CD8-positive, alpha-beta memory T cell (primary cell): Measurements from ENCODE around the gene MATN1. TPM values are rescaled to one million over a fixed set of nuclear protein-coding genes. Genes with fewer than 3 reads are reported as not detected.
"Not testable (repeated sequence)": the region's sequence is repeated elsewhere in the genome, so short reads cannot be mapped to it uniquely, and the experiment has no call there.

Source experiments
- CTCF ChIA-PET: fragments of 350-600 bp; sonication (Branson Sonifier 250); formaldehyde crosslinking; loops from one replicate; lab custom pipeline; 2021; ENCODE audit warnings: antibody characterized with exemption; lab: Charles Lee
- POLR2A ChIA-PET: fragments of 350-600 bp; sonication (Branson Sonifier 250); formaldehyde crosslinking; loops from one replicate; lab custom pipeline; 2021; ENCODE audit warnings: antibody characterized with exemption; lab: Charles Lee
- DNase-seq, 5 donors: peaks; one replicate each; pipeline versions ENCODE4 v3.0.0 to v3.0.0-alpha.2; 2020 to 2022; ENCODE audit warnings: mixed read lengths in 1 of 5
- H3K27ac ChIP-seq: one replicate; pipeline ENCODE4 v1.7.0; 2013; ENCODE audit warnings: low read depth, mild to moderate bottlenecking, low read length, moderate library complexity
- H3K27me3 ChIP-seq: 2 replicates; pipeline ENCODE4 v1.7.0; 2013; ENCODE audit warnings: low read length, mild to moderate bottlenecking; ENCODE audit not compliant: insufficient read depth, poor library complexity, severe bottlenecking
- H3K36me3 ChIP-seq: 2 replicates; pipeline ENCODE4 v1.7.0; 2013; ENCODE audit warnings: mild to moderate bottlenecking, low read length, moderate library complexity; ENCODE audit not compliant: insufficient read depth
- H3K4me1 ChIP-seq: 2 replicates; pipeline ENCODE4 v1.7.0; 2013; ENCODE audit warnings: mild to moderate bottlenecking, low read length, moderate library complexity; ENCODE audit not compliant: insufficient read depth
- H3K4me3 ChIP-seq: 2 replicates; pipeline ENCODE4 v1.7.0; 2013; ENCODE audit warnings: mild to moderate bottlenecking, low read length
- H3K9me3 ChIP-seq: 2 replicates; pipeline ENCODE4 v1.7.0; 2013; ENCODE audit warnings: mild to moderate bottlenecking, low read length
- H3K27ac Mint-ChIP-seq, 8 donors: one replicate each; pipeline ENCODE4 v1.8.0; 2020 to 2021; ENCODE audit warnings: mixed read lengths in 8 of 8, mild to moderate bottlenecking in 6 of 8, inconsistent platforms in 3 of 8, moderate library complexity in 3 of 8
- H3K27me3 Mint-ChIP-seq, 2 donors: one replicate each; pipeline ENCODE4 v1.8.0; 2020 to 2021; ENCODE audit warnings: mixed read lengths in 2 of 2, mild to moderate bottlenecking in 1 of 2, moderate library complexity in 1 of 2
- H3K36me3 Mint-ChIP-seq, 3 donors: one replicate each; pipeline ENCODE4 v1.8.0; 2020 to 2021; ENCODE audit warnings: mixed read lengths in 3 of 3, inconsistent platforms in 1 of 3, mild to moderate bottlenecking in 1 of 3
- H3K4me1 Mint-ChIP-seq, 3 donors: one replicate each; pipeline ENCODE4 v1.8.0; 2020 to 2021; ENCODE audit warnings: mixed read lengths in 3 of 3, inconsistent platforms in 1 of 3, mild to moderate bottlenecking in 1 of 3
- H3K4me3 Mint-ChIP-seq, 7 donors: one replicate each; pipeline ENCODE4 v1.8.0; 2020 to 2021; ENCODE audit warnings: mixed read lengths in 7 of 7, mild to moderate bottlenecking in 6 of 7, moderate library complexity in 4 of 7, inconsistent platforms in 2 of 7
- H3K9me3 Mint-ChIP-seq, 5 donors: one replicate each; pipeline ENCODE4 v1.8.0; 2020 to 2022; ENCODE audit warnings: mixed read lengths in 5 of 5, mild to moderate bottlenecking in 3 of 5, moderate library complexity in 2 of 5, inconsistent platforms in 1 of 5
- polyA plus RNA-seq: library from polyadenylated mRNA; unstranded; fragments of 300-500 nt; fragmentation: Illumina TruSeq; gene quantifications from one replicate; pipeline ENCODE4 v1.2.3, GENCODE V29; 2021
- total RNA-seq, 2 experiments: library from RNA; stranded (reverse); gene quantifications; one replicate each; pipeline ENCODE4 v1.2.3, GENCODE V29; 2021

Gene MATN1
- under 1 TPM; 0.59 to 0.91 TPM for total RNA-seq
- polyA plus RNA-seq: not detected

- Mint-ChIP-seq H3K27ac (peak within 1 kb of the TSS in 4 of 8 donors; percentile 51 to 64 (median 58)), H3K4me3 (peak within 1 kb of the TSS in 1 of 7 donors; percentile 61), H3K9me3 (no peaks in the 10 kb centered on the region), H3K4me1 (peaks cover 19 to 57% (median 28%) of the 10 kb centered on the region in 3 donors), H3K27me3 (no peaks in the 10 kb centered on the region), H3K36me3 (peaks cover 0 to 53% (median 2%) of the 10 kb centered on the region in 3 donors)
- Histone ChIP-seq H3K9me3 (no peaks in the 10 kb centered on the region), H3K4me1 (peaks cover 26% of the 10 kb centered on the region), H3K36me3 (peaks cover 24% of the 10 kb centered on the region), H3K4me3 (no peak within 1 kb of the TSS), H3K27ac (peak within 1 kb of the TSS; percentile 24), H3K27me3 (no peaks in the 10 kb centered on the region)
- no peak for DNase-seq
- CTCF ChIA-PET: interaction anchor here (19.6 kb wide), 1 partner anchor 59 kb away, joined by 525 read pairs; no protein-coding TSS in a partner anchor
- POLR2A ChIA-PET: interaction anchor here (0.6 to 2.1 kb wide), 2 partner anchors 20 to 56 kb away, joined by 4 to 7 read pairs; no protein-coding TSS in a partner anchor
Observed at GRCh38 chr1:30723331-30723755, at the start of gene MATN1. Gene MATN1, minus strand, starts transcription at chr1:30723585. Its CDS starts 34 bp downstream, at chr1:30723551.

GRCh38 chr1:30771005-30771404, 47.6 kb upstream of the MATN1 start:
- no peaks in the 10 kb centered on the region for H3K36me3 ChIP-seq
- peaks cover 0 to 2% (median 0%) of the 10 kb centered on the region in 3 donors for H3K36me3 Mint-ChIP-seq
- ChIA-PET POLR2A (no interaction called here), CTCF (interaction anchor here (1.4 kb wide), 1 partner anchor 9 kb away, joined by 4 read pairs; no protein-coding TSS in a partner anchor)
- H3K4me1 Mint-ChIP-seq: peaks cover 6 to 11% (median 6%) of the 10 kb centered on the region in 3 donors
- peaks cover 0 to 2% (median 0%) of the 10 kb centered on the region in 5 donors for H3K9me3 Mint-ChIP-seq
- peaks cover 0 to 2% of the 10 kb centered on the region in 2 donors for H3K27me3 Mint-ChIP-seq
- no peaks in the 10 kb centered on the region for H3K27me3 ChIP-seq
- H3K4me3 Mint-ChIP-seq: no peak overlapping the region
- H3K4me1 ChIP-seq: peaks cover 5% of the 10 kb centered on the region
- no peaks in the 10 kb centered on the region for H3K9me3 ChIP-seq
- DNase-seq: no peak
- H3K27ac ChIP-seq: no peak overlapping the region
- no peak overlapping the region for H3K4me3 ChIP-seq
- H3K27ac Mint-ChIP-seq: peak overlapping the region in 1 of 8 donors; percentile 1

- H3K27ac Mint-ChIP-seq: no peak overlapping the region
- ChIA-PET CTCF (interaction anchor here (0.8 to 1.4 kb wide), 2 partner anchors 10 to 12 kb away, joined by 3 to 4 read pairs; no protein-coding TSS in a partner anchor), POLR2A (interaction anchor here (0.6 kb wide), 1 partner anchor 10 kb away, joined by 4 read pairs; no protein-coding TSS in a partner anchor)
- H3K27ac ChIP-seq: peak overlapping the region; percentile 84
- H3K27me3 Mint-ChIP-seq: peaks cover 0 to 2% of the 10 kb centered on the region in 2 donors
- H3K36me3 ChIP-seq: no peaks in the 10 kb centered on the region
- H3K4me3 ChIP-seq: no peak overlapping the region
- H3K4me1 Mint-ChIP-seq: peaks cover 10 to 17% (median 12%) of the 10 kb centered on the region in 3 donors
- H3K9me3 Mint-ChIP-seq: peaks cover 0 to 2% (median 0%) of the 10 kb centered on the region in 5 donors
- H3K4me1 ChIP-seq: peaks cover 10% of the 10 kb centered on the region
- DNase-seq: no peak
- no peaks in the 10 kb centered on the region for H3K9me3 ChIP-seq
- no peak overlapping the region for H3K4me3 Mint-ChIP-seq
- peaks cover 0 to 2% (median 0%) of the 10 kb centered on the region in 3 donors for H3K36me3 Mint-ChIP-seq
- H3K27me3 ChIP-seq: no peaks in the 10 kb centered on the region
Observed at GRCh38 chr1:30770150-30770549, 46.8 kb upstream of the MATN1 start.

- no peak overlapping the region for H3K4me3 ChIP-seq
- Mint-ChIP-seq H3K36me3 (peaks cover 0 to 2% (median 0%) of the 10 kb centered on the region in 3 donors), H3K27ac (peak overlapping the region in 2 of 8 donors; percentile 23 to 66), H3K4me1 (peaks cover 10 to 17% (median 12%) of the 10 kb centered on the region in 3 donors), H3K4me3 (peak overlapping the region in 1 of 7 donors; percentile 52), H3K27me3 (peaks cover 0 to 2% of the 10 kb centered on the region in 2 donors), H3K9me3 (peaks cover 0 to 2% (median 0%) of the 10 kb centered on the region in 5 donors)
- POLR2A ChIA-PET: interaction anchor here (0.6 kb wide), 2 partner anchors 9 to 13 kb away, joined by 3 to 4 read pairs; no protein-coding TSS in a partner anchor
- H3K9me3 ChIP-seq: no peaks in the 10 kb centered on the region
- CTCF ChIA-PET: interaction anchor here (0.8 to 1.4 kb wide), 4 partner anchors 11 to 14 kb away, joined by 3 to 5 read pairs (median 4); no protein-coding TSS in a partner anchor
- H3K4me1 ChIP-seq: peaks cover 10% of the 10 kb centered on the region
- no peaks in the 10 kb centered on the region for H3K27me3 ChIP-seq
- DNase-seq: no peak
- no peaks in the 10 kb centered on the region for H3K36me3 ChIP-seq
- H3K27ac ChIP-seq: peak overlapping the region; percentile 88
Observed at GRCh38 chr1:30768830-30769718, 45.7 kb upstream of the MATN1 start.

- Mint-ChIP-seq H3K36me3 (peaks cover 0 to 2% (median 0%) of the 10 kb centered on the region in 3 donors), H3K9me3 (peaks cover 0 to 2% (median 0%) of the 10 kb centered on the region in 5 donors), H3K27me3 (peaks cover 0 to 2% of the 10 kb centered on the region in 2 donors), H3K27ac (no peak overlapping the region), H3K4me3 (no peak overlapping the region), H3K4me1 (peaks cover 11 to 19% (median 13%) of the 10 kb centered on the region in 3 donors)
- H3K27ac ChIP-seq: peak overlapping the region; percentile 88
- CTCF ChIA-PET: interaction anchor here (1.2 kb wide), 1 partner anchor 12 kb away, joined by 5 read pairs; no protein-coding TSS in a partner anchor
- H3K9me3 ChIP-seq: no peaks in the 10 kb centered on the region
- H3K27me3 ChIP-seq: no peaks in the 10 kb centered on the region
- H3K4me3 ChIP-seq: no peak overlapping the region
- no peak for DNase-seq
- POLR2A ChIA-PET: interaction anchor here (0.6 kb wide), 1 partner anchor 14 kb away, joined by 3 read pairs; no protein-coding TSS in a partner anchor
- H3K4me1 ChIP-seq: peaks cover 12% of the 10 kb centered on the region
- no peaks in the 10 kb centered on the region for H3K36me3 ChIP-seq
Observed at GRCh38 chr1:30768159-30768829, 44.9 kb upstream of the MATN1 start.

GRCh38 chr1:30766948-30767347, 43.6 kb upstream of the MATN1 start:
- peak overlapping the region in 1 of 8 donors; percentile 15 for H3K27ac Mint-ChIP-seq
- not testable (repeated sequence) for H3K9me3 ChIP-seq, H3K27me3 Mint-ChIP-seq, H3K36me3 Mint-ChIP-seq, DNase-seq, H3K4me3 ChIP-seq, H3K27me3 ChIP-seq, H3K4me3 Mint-ChIP-seq, H3K9me3 Mint-ChIP-seq, H3K36me3 ChIP-seq, H3K27ac ChIP-seq
- H3K4me1 ChIP-seq: peaks cover 26% of the 10 kb centered on the region
- CTCF ChIA-PET: interaction anchor here (2.4 kb wide), 1 partner anchor 16 kb away, joined by 8 read pairs; no protein-coding TSS in a partner anchor
- peaks cover 22 to 32% (median 23%) of the 10 kb centered on the region in 3 donors for H3K4me1 Mint-ChIP-seq
- POLR2A ChIA-PET: interaction anchor here (1.1 kb wide), 1 partner anchor 48 kb away, joined by 3 read pairs; no protein-coding TSS in a partner anchor
